ENCODE measurements around the gene ORM1. TPM values are rescaled to one million over a fixed set of nuclear protein-coding genes. Genes with fewer than 3 reads are reported as not detected.

Gene ORM1
- total RNA-seq, 1 experiment from 2014 or later = not detected

GRCh38 chr9:114286146-114286679 is 36.7 kb upstream of the ORM1 start:
- Mint-ChIP-seq H3K9me3 (ENCODE audit: unreplicated experiment) (no peaks in the 10 kb centered on the region), H3K4me1 (ENCODE audit: insufficient read depth, unreplicated experiment) (peaks cover 26% of the 10 kb centered on the region), H3K36me3 (ENCODE audit: insufficient read depth, unreplicated experiment) (peaks cover 4% of the 10 kb centered on the region), H3K27ac (ENCODE audit: low read depth, unreplicated experiment) (no peak overlapping the region), H3K27me3 (ENCODE audit: insufficient read depth, unreplicated experiment) (no peaks in the 10 kb centered on the region), H3K4me3 (ENCODE audit: unreplicated experiment) (no peak overlapping the region)
- CTCF ChIA-PET = interaction anchor here (0.7 to 4.2 kb wide), 8 partner anchors 18 to 204 kb away, joined by 3 to 28 read pairs (median 6); partner anchors contain the start of gene COL27A1
- TF ChIP-seq, protein P1, sequence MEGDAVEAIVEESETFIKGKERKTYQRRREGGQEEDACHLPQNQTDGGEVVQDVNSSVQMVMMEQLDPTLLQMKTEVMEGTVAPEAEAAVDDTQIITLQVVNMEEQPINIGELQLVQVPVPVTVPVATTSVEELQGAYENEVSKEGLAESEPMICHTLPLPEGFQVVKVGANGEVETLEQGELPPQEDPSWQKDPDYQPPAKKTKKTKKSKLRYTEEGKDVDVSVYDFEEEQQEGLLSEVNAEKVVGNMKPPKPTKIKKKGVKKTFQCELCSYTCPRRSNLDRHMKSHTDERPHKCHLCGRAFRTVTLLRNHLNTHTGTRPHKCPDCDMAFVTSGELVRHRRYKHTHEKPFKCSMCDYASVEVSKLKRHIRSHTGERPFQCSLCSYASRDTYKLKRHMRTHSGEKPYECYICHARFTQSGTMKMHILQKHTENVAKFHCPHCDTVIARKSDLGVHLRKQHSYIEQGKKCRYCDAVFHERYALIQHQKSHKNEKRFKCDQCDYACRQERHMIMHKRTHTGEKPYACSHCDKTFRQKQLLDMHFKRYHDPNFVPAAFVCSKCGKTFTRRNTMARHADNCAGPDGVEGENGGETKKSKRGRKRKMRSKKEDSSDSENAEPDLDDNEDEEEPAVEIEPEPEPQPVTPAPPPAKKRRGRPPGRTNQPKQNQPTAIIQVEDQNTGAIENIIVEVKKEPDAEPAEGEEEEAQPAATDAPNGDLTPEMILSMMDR (IDR thresholded peaks at IDR 0.05; ENCODE audit: unreplicated experiment) = no peak
- intact Hi-C loops (cut with micrococcal nuclease) = no loop called here
- BruUV-seq (replicated peaks) = no TSS peak
- DNase-seq (ENCODE audit: unreplicated experiment) = no peak
- POLR2A ChIA-PET = no interaction called here

DNA sequence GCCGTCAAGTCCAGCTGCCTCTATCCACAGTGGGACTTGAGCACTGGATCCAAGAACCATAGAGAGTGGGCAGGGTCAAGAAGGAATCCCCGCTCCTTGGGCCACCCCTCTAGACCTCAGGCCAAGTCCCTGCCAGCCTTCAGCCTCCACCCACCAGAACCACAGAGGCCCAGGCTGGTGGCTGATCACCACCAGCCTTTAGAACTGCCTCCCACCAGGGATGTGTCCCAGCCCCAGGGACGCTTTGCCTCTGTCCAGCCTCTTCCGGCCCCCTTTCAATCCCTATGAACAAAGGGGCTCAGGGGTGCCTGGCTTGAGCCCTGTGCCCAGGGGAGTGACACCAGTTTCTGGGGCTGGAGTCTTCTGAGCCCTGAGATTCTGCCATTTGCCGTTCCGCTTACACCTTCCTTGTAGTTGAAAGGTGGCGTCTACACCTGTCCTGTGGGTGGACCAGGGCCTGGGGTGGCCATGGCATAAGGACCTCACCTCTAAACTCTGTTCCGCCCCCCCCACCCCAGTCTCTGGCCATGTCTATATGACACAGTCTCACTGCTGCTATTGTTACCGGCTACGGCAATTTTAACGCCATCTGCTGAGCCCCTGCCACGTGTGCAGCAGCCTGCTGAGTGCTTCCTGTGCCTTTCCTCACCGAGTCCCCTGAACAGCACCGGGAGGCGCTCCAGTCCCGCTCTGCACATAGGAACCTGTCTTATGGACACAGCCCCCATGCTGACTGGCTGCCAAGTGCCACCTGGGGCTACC is 35.7 kb upstream of the ORM1 start:
- Mint-ChIP-seq H3K27ac (ENCODE audit: low read depth, unreplicated experiment) (no peak overlapping the region), H3K4me1 (ENCODE audit: insufficient read depth, unreplicated experiment) (peaks cover 25% of the 10 kb centered on the region), H3K4me3 (ENCODE audit: unreplicated experiment) (no peak overlapping the region), H3K9me3 (ENCODE audit: unreplicated experiment) (no peaks in the 10 kb centered on the region), H3K36me3 (ENCODE audit: insufficient read depth, unreplicated experiment) (peaks cover 6% of the 10 kb centered on the region), H3K27me3 (ENCODE audit: insufficient read depth, unreplicated experiment) (no peaks in the 10 kb centered on the region)
- CTCF ChIA-PET = interaction anchor here (1.0 to 8.7 kb wide), 6 partner anchors 8 to 205 kb away, joined by 3 to 160 read pairs (median 22); partner anchors contain the start of gene COL27A1
- DNase-seq (ENCODE audit: unreplicated experiment) = no peak
- intact Hi-C loops (cut with micrococcal nuclease) = no loop called here
- no TSS peak for BruUV-seq (replicated peaks)
- TF ChIP-seq, protein P1 (IDR thresholded peaks at IDR 0.05; ENCODE audit: unreplicated experiment) = no peak
- POLR2A ChIA-PET = interaction anchor here (0.7 to 1.2 kb wide), 2 partner anchors 115 to 959 kb away, joined by 3 to 5 read pairs; no protein-coding TSS in a partner anchor

- TF ChIP-seq, protein P1 (IDR thresholded peaks at IDR 0.05; ENCODE audit: unreplicated experiment) = no peak
- CTCF ChIA-PET = interaction anchor here (0.6 to 8.7 kb wide), 7 partner anchors 9 to 482 kb away, joined by 3 to 160 read pairs (median 6); partner anchors contain the start of gene COL27A1
- Mint-ChIP-seq H3K4me3 (ENCODE audit: unreplicated experiment) (no peak overlapping the region), H3K27me3 (ENCODE audit: insufficient read depth, unreplicated experiment) (no peaks in the 10 kb centered on the region), H3K9me3 (ENCODE audit: unreplicated experiment) (no peaks in the 10 kb centered on the region), H3K4me1 (ENCODE audit: insufficient read depth, unreplicated experiment) (peaks cover 19% of the 10 kb centered on the region), H3K36me3 (ENCODE audit: insufficient read depth, unreplicated experiment) (peaks cover 6% of the 10 kb centered on the region), H3K27ac (ENCODE audit: low read depth, unreplicated experiment) (no peak overlapping the region)
- no peak for DNase-seq (ENCODE audit: unreplicated experiment)
- POLR2A ChIA-PET = interaction anchor here (0.7 to 1.3 kb wide), 4 partner anchors 84 to 958 kb away, joined by 3 to 5 read pairs (median 4); no protein-coding TSS in a partner anchor
- intact Hi-C loops (cut with micrococcal nuclease) = no loop called here
- no TSS peak for BruUV-seq (replicated peaks)
These were observed 35.1 kb upstream of the ORM1 start for GRCh38 chr9:114287763-114288192.
